Inflammatory macrophage treated with lipopolysaccharide for 1 hour (primary cell): Measurements from ENCODE around the gene SRC.

ENCODE experiments used
- DNase-seq, 2 donors: peaks; one replicate each; pipeline ENCODE4 v3.0.0-alpha.2; 2020 to 2022

The SRC gene

GRCh38 chr20:37351689-37352607 is 6.0 kb downstream of the SRC start:
- no peak for DNase-seq

- no peak for DNase-seq
Observed at GRCh38 chr20:37352608-37352980, 6.7 kb downstream of the SRC start.

- DNase-seq = no peak
Observed at GRCh38 chr20:37353285-37353849, 7.4 kb downstream of the SRC start.

- DNase-seq = no peak
Observed at GRCh38 chr20:37354210-37355195, 8.6 kb downstream of the SRC start.

- DNase-seq = no peak
Observed at GRCh38 chr20:37355252-37356180, 9.6 kb downstream of the SRC start.

- DNase-seq = peak; percentile 54 to 67
Observed at GRCh38 chr20:37356387-37356786, 10.4 kb downstream of the SRC start.

- DNase-seq = no peak
Observed at GRCh38 chr20:37356961-37357371, 11.0 kb downstream of the SRC start.

GRCh38 chr20:37357481-37358365 is 11.8 kb downstream of the SRC start:
- DNase-seq = peak; percentile 74 to 79

- no peak for DNase-seq
Observed at GRCh38 chr20:37358366-37359150, 12.6 kb downstream of the SRC start.

GRCh38 chr20:37359331-37359730 is 13.4 kb downstream of the SRC start:
- DNase-seq = no peak

GRCh38 chr20:37359836-37360235 is 13.9 kb downstream of the SRC start:
- no peak for DNase-seq

GRCh38 chr20:37360391-37361115 is 14.6 kb downstream of the SRC start:
- DNase-seq = peak; percentile 41 to 83

GRCh38 chr20:37361336-37361735 is 15.4 kb downstream of the SRC start:
- DNase-seq = no peak

GRCh38 chr20:37362231-37362792 is 16.4 kb downstream of the SRC start:
- DNase-seq = no peak

GRCh38 chr20:37362821-37363220 is 16.9 kb downstream of the SRC start:
- no peak for DNase-seq

GRCh38 chr20:37363221-37364012 is 17.5 kb downstream of the SRC start:
- no peak for DNase-seq

- DNase-seq = no peak
Observed at GRCh38 chr20:37364013-37364926, 18.3 kb downstream of the SRC start.
